Common myeloid progenitor, CD34-positive (primary cell): Measurements from ENCODE around the gene SBF2.

ENCODE experiments used
- CTCF ChIA-PET: fragments of 350-600 bp; sonication (Branson Sonifier 250); formaldehyde crosslinking; loops from one replicate; lab custom pipeline; 2021; ENCODE audit warnings: antibody characterized with exemption; lab: Charles Lee
- POLR2A ChIA-PET: fragments of 350-600 bp; sonication (Branson Sonifier 250); formaldehyde crosslinking; loops from one replicate; lab custom pipeline; 2021; ENCODE audit warnings: antibody characterized with exemption; lab: Charles Lee
- DNase-seq, 3 donors: peaks; one replicate each; pipeline versions ENCODE4 v3.0.0 to v3.0.0-alpha.2; 2013
- H3K27ac ChIP-seq, 2 experiments: 1 replicate in 1 of 2; 2 replicates in 1 of 2; pipeline ENCODE4 v1.7.0; 2013; ENCODE audit warnings: inconsistent platforms in 2 of 2, low read length in 2 of 2, mild to moderate bottlenecking in 2 of 2, low read depth in 1 of 2, moderate library complexity in 1 of 2; ENCODE audit not compliant: severe bottlenecking in 2 of 2, insufficient read depth in 1 of 2, poor library complexity in 1 of 2
- H3K27me3 ChIP-seq, 5 experiments: replicated peaks in 2 of 5; 1 replicate in 3 of 5; 2 replicates in 2 of 5; pipeline versions ENCODE4 v1.6.1 to v1.7.0; 2013; ENCODE audit warnings: low read length in 4 of 5, mild to moderate bottlenecking in 2 of 5, moderate library complexity in 2 of 5, inconsistent platforms in 1 of 5; ENCODE audit not compliant: insufficient read depth in 5 of 5, control insufficient read depth in 4 of 5
- H3K36me3 ChIP-seq, 4 experiments: 1 replicate in 2 of 4; 2 replicates in 2 of 4; pipeline versions ENCODE4 v1.6.1 to v1.7.0; 2013; ENCODE audit warnings: low read length in 3 of 4, control low read depth in 1 of 4, mild to moderate bottlenecking in 1 of 4; ENCODE audit not compliant: control insufficient read depth in 4 of 4, insufficient read depth in 4 of 4
- H3K4me1 ChIP-seq, 4 experiments: 1 replicate in 3 of 4; 2 replicates in 1 of 4; pipeline versions ENCODE4 v1.6.1 to v1.7.1; 2013; ENCODE audit warnings: low read length in 3 of 4, mild to moderate bottlenecking in 3 of 4, control low read depth in 1 of 4, inconsistent platforms in 1 of 4, moderate library complexity in 1 of 4; ENCODE audit not compliant: control insufficient read depth in 4 of 4, insufficient read depth in 4 of 4; ENCODE audit errors: control extremely low read depth in 1 of 4
- H3K4me3 ChIP-seq, 7 experiments: 1 replicate in 4 of 7; 2 replicates in 3 of 7; pipeline versions ENCODE4 v1.5.1 to v1.7.0; 2013; ENCODE audit warnings: mild to moderate bottlenecking in 7 of 7, low read length in 6 of 7, moderate library complexity in 6 of 7, inconsistent platforms in 2 of 7, low read depth in 2 of 7, control low read depth in 1 of 7; ENCODE audit not compliant: insufficient read depth in 4 of 7, control insufficient read depth in 1 of 7; ENCODE audit errors: extremely low read depth in 1 of 7
- H3K9me3 ChIP-seq, 5 experiments: 1 replicate in 4 of 5; 2 replicates in 1 of 5; pipeline versions ENCODE4 v1.6.1 to v1.7.1; 2013; ENCODE audit warnings: low read length in 4 of 5, mild to moderate bottlenecking in 2 of 5, inconsistent platforms in 1 of 5, low read depth in 1 of 5, moderate library complexity in 1 of 5; ENCODE audit not compliant: control insufficient read depth in 4 of 5, insufficient read depth in 2 of 5; ENCODE audit errors: control extremely low read depth in 1 of 5
- WGBS: methylation state at CpG from one replicate; pipeline ENCODE4 v1.1.5; 2013; ENCODE audit not compliant: insufficient coverage; 5-methylcytosine and 5-hydroxymethylcytosine counted together

The SBF2 gene

DNA sequence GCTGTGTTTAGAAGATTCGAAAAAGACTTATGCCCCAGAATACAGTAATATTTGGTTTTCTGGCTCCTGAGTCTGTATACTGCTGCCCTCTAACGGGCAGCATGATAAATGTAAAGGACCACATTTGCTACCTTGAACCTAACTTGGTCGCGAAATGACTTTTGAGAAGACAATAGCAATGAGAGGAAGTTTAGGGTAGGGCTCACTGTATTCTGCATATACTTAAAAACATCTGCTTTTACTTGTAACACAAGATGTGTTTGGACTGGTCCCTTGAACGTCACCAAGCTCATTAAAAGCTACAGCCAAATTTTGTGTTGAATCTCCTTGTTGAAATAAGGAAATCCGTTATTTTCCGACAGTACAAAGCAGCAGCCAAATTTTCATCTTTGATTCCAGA lies 321.0 kb downstream of the SBF2 start:
- Histone ChIP-seq H3K36me3 (peaks cover 0 to 2% (median 0%) of the 10 kb centered on the region in 4 experiments), H3K4me3 (no peak overlapping the region), H3K27me3 (no peaks in the 10 kb centered on the region), H3K27ac (no peak overlapping the region), H3K4me1 (peaks cover 0 to 10% (median 8%) of the 10 kb centered on the region in 4 experiments), H3K9me3 (no peaks in the 10 kb centered on the region)
- ChIA-PET POLR2A (interaction anchor here (0.6 to 0.7 kb wide), 2 partner anchors 118 to 334 kb away, joined by 3 to 4 read pairs; no protein-coding TSS in a partner anchor), CTCF (interaction anchor here (0.5 to 4.0 kb wide), 22 partner anchors 10 to 362 kb away, joined by 3 to 18 read pairs (median 4); no protein-coding TSS in a partner anchor)
- DNase-seq: peak; percentile 55 to 74 (median 73)
- 20% methylated on average over 2 of the region's 7 CpGs for WGBS

GRCh38 chr11:9971894-9972293 lies 322.1 kb downstream of the SBF2 start:
- peaks cover 0 to 2% (median 0%) of the 10 kb centered on the region in 4 experiments for H3K36me3 ChIP-seq
- H3K9me3 ChIP-seq: no peaks in the 10 kb centered on the region
- H3K27me3 ChIP-seq: no peaks in the 10 kb centered on the region
- no peak overlapping the region for H3K27ac ChIP-seq
- no peak for DNase-seq
- H3K4me1 ChIP-seq: no peaks in the 10 kb centered on the region
- no peak overlapping the region for H3K4me3 ChIP-seq
- POLR2A ChIA-PET: no interaction called here
- CTCF ChIA-PET: interaction anchor here (0.6 to 4.0 kb wide), 9 partner anchors 11 to 346 kb away, joined by 3 to 18 read pairs (median 6); no protein-coding TSS in a partner anchor
- WGBS: no CpG with 5 or more reads among the region's 3 CpGs

GRCh38 chr11:9969068-9969467 lies 325.0 kb downstream of the SBF2 start:
- Histone ChIP-seq H3K4me3 (no peak overlapping the region), H3K36me3 (peaks cover 0 to 2% (median under 1%) of the 10 kb centered on the region in 4 experiments), H3K4me1 (no peaks in the 10 kb centered on the region), H3K27me3 (no peaks in the 10 kb centered on the region), H3K9me3 (no peaks in the 10 kb centered on the region), H3K27ac (no peak overlapping the region)
- ChIA-PET CTCF (interaction anchor here (0.9 to 1.5 kb wide), 2 partner anchors 14 to 356 kb away, joined by 3 read pairs; no protein-coding TSS in a partner anchor), POLR2A (interaction anchor here (0.6 kb wide), 1 partner anchor 28 kb away, joined by 5 read pairs; no protein-coding TSS in a partner anchor)
- no peak for DNase-seq
- WGBS: 83% methylated on average over 1 of the region's 2 CpGs

GRCh38 chr11:9962722-9963121 lies 331.3 kb downstream of the SBF2 start:
- no peak for DNase-seq
- POLR2A ChIA-PET: no interaction called here
- CTCF ChIA-PET: interaction anchor here (0.8 kb wide), 1 partner anchor 406 kb away, joined by 3 read pairs; no protein-coding TSS in a partner anchor

DNA sequence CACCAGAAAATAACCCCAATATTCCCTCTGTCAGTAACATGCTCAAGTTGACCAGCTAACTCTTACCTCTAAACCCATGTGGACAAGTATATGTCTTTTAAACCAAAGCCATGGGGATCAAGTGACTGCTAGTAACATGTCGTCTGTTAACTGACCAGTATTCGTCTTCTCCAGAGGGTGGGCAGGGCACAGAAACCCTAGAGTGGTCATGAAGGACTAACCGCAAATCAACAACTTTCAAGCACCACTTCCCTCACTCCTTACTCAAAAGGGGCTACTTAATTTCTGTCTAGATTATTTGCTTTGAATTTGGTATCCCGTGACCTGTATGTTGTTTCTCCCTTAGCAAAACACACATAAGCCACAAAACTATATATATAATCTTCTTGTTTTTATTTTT lies 336.9 kb downstream of the SBF2 start:
- Histone ChIP-seq H3K27me3 (no peaks in the 10 kb centered on the region), H3K9me3 (no peaks in the 10 kb centered on the region), H3K27ac (no peak overlapping the region), H3K36me3 (peaks cover 3 to 14% (median 10%) of the 10 kb centered on the region in 4 experiments), H3K4me3 (no peak overlapping the region), H3K4me1 (no peaks in the 10 kb centered on the region)
- WGBS: no CpG with 5 or more reads among the region's 4 CpGs
- POLR2A ChIA-PET: no interaction called here
- CTCF ChIA-PET: no interaction called here
- no peak for DNase-seq

More at GRCh38 chr11:9962722-9963121, 331.3 kb downstream of the SBF2 start:
- Histone ChIP-seq H3K9me3 (no peaks in the 10 kb centered on the region), H3K27ac (no peak overlapping the region), H3K36me3 (peaks cover 0 to 21% (median 13%) of the 10 kb centered on the region in 4 experiments), H3K4me3 (no peak overlapping the region), H3K27me3 (no peaks in the 10 kb centered on the region), H3K4me1 (no peaks in the 10 kb centered on the region)

DNA sequence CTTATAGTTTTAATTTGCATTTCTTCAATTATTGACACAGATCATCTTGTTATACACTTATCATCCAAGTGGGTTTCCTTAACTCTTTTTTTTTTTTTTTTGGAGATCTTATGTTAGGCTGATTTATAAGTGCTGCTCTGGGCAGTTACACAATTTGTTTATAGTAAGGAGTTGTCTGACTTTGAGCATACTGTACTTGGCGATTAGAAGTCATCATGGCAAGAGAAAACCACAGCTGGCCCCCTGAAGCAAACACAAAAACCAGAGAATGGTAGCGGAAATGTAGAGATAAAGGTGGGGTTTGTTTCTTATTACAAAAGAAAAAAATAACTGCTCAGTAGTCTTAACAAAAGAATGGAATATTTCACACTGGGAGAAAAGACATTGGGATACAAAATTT lies 337.5 kb downstream of the SBF2 start:
- WGBS: no CpG with 5 or more reads among the region's 2 CpGs
- ChIA-PET CTCF (no interaction called here), POLR2A (no interaction called here)

GRCh38 chr11:9955391-9955790 lies 338.6 kb downstream of the SBF2 start:
- H3K9me3 ChIP-seq: no peaks in the 10 kb centered on the region
- H3K27ac ChIP-seq: no peak overlapping the region
- CTCF ChIA-PET: no interaction called here
- no peaks in the 10 kb centered on the region for H3K27me3 ChIP-seq
- WGBS: no CpG with 5 or more reads among the region's 1 CpG
- no peak for DNase-seq
- H3K36me3 ChIP-seq: peaks cover 3 to 14% (median 10%) of the 10 kb centered on the region in 4 experiments
- POLR2A ChIA-PET: no interaction called here
- no peak overlapping the region for H3K4me3 ChIP-seq
- no peaks in the 10 kb centered on the region for H3K4me1 ChIP-seq

More for the DNA sequence above, 337.5 kb downstream of the SBF2 start:
- no peak overlapping the region for H3K27ac ChIP-seq
- no peaks in the 10 kb centered on the region for H3K27me3 ChIP-seq
- H3K36me3 ChIP-seq: peaks cover 3 to 14% (median 10%) of the 10 kb centered on the region in 4 experiments
- H3K4me1 ChIP-seq: no peaks in the 10 kb centered on the region
- H3K9me3 ChIP-seq: no peaks in the 10 kb centered on the region
- peak in 1 of 3 donors; percentile 21 for DNase-seq
- no peak overlapping the region for H3K4me3 ChIP-seq
